Endothelial cell of umbilical vein (primary cell): Measurements from ENCODE around the gene GAL3ST2. TPM values are rescaled to one million over a fixed set of nuclear protein-coding genes. Genes with fewer than 3 reads are reported as not detected.

Experiments
- BruUV-seq: library from RNA; stranded (reverse); fragments of 400-500 nt; replicated peaks from 2 replicates; lab custom pipeline; 2021; lab: Mats Ljungman, UMichigan
- CTCF ChIA-PET: fragments of 300-600, 350-600 bp; sonication (Branson Sonifier 250); formaldehyde crosslinking; loops from one replicate; lab custom pipeline; 2021; ENCODE audit warnings: antibody characterized with exemption, inconsistent platforms; lab: Charles Lee
- POLR2A ChIA-PET: fragments of 300-600, 350-600 bp; sonication (Branson Sonifier 250); formaldehyde crosslinking; loops from one replicate; lab custom pipeline; 2021; ENCODE audit warnings: antibody characterized with exemption, inconsistent platforms; lab: Charles Lee
- DNase-seq: peaks from one replicate; pipeline ENCODE4 v3.0.0-alpha.2; 2011; ENCODE audit warnings: low read depth, low spot score
- FAIRE-seq: peaks from 2 replicates; lab custom pipeline; 2011; peaks lifted over from hg19 to GRCh38; lab: Jason Lieb, UNC
- H2AFZ ChIP-seq: 2 replicates; pipeline ENCODE4 v1.6.0; 2012; ENCODE audit warnings: low read depth, low read length, control low read depth, inconsistent platforms
- H3K27ac ChIP-seq: 2 replicates; pipeline ENCODE4 v1.5.1; 2011; ENCODE audit warnings: low read depth, mild to moderate bottlenecking, control low read depth, low read length, moderate library complexity; ENCODE audit not compliant: insufficient read depth
- H3K27me3 ChIP-seq, 2 experiments: 2 replicates each; pipeline versions ENCODE4 v1.6.0 to v1.6.1; 2011; ENCODE audit warnings: low read length in 2 of 2, mixed read lengths in 1 of 2; ENCODE audit not compliant: control insufficient read depth in 2 of 2, insufficient read depth in 2 of 2
- H3K36me3 ChIP-seq, 2 experiments: 2 replicates in 1 of 2; 3 replicates in 1 of 2; pipeline ENCODE4 v1.5.1; 2011; ENCODE audit warnings: low read length in 2 of 2, mild to moderate bottlenecking in 1 of 2, moderate library complexity in 1 of 2; ENCODE audit not compliant: control insufficient read depth in 2 of 2, insufficient read depth in 2 of 2; ENCODE audit errors: extremely low read depth in 1 of 2
- H3K4me1 ChIP-seq: 3 replicates; pipeline ENCODE4 v1.5.1; 2011; ENCODE audit warnings: mild to moderate bottlenecking, low read length; ENCODE audit not compliant: control insufficient read depth, insufficient read depth; ENCODE audit errors: extremely low read depth
- H3K4me2 ChIP-seq: 2 replicates; pipeline ENCODE4 v1.6.1; 2011; ENCODE audit warnings: low read length, control low read depth, mixed read lengths; ENCODE audit not compliant: insufficient read depth
- H3K4me3 ChIP-seq, 3 experiments: fragments of 200-600 bp in 1 of 3; sonication (generic), shearing (Covaris generic) in 1 of 3; replicated peaks in 1 of 3; 2 replicates each; pipeline ENCODE4 v1.5.1; 2011 to 2016; ENCODE audit warnings: control low read depth in 3 of 3, low read length in 3 of 3, mild to moderate bottlenecking in 2 of 3, inconsistent platforms in 1 of 3, low read depth in 1 of 3, moderate library complexity in 1 of 3; ENCODE audit not compliant: insufficient read depth in 1 of 3
- H3K79me2 ChIP-seq: 2 replicates; pipeline ENCODE4 v1.6.0; 2012; ENCODE audit warnings: low read length, inconsistent platforms; ENCODE audit not compliant: control insufficient read depth, insufficient read depth
- H3K9ac ChIP-seq: replicated peaks from 2 replicates; pipeline ENCODE3; 2011; ENCODE audit warnings: low read length, control low read depth; ENCODE audit not compliant: insufficient read depth; ENCODE audit errors: extremely low read depth
- H3K9me1 ChIP-seq: replicated peaks from 3 replicates; pipeline ENCODE4 v1.6.0; 2011; ENCODE audit warnings: mild to moderate bottlenecking, low read length; ENCODE audit not compliant: control insufficient read depth, insufficient read depth; ENCODE audit errors: extremely low read depth
- H3K9me3 ChIP-seq: replicated peaks from 2 replicates; pipeline ENCODE4 v1.5.1; 2012; ENCODE audit warnings: low read length, inconsistent platforms; ENCODE audit not compliant: control insufficient read depth, insufficient read depth
- H4K20me1 ChIP-seq: replicated peaks from 2 replicates; pipeline ENCODE3; 2011; ENCODE audit warnings: mild to moderate bottlenecking, low read length; ENCODE audit not compliant: control insufficient read depth, insufficient read depth; ENCODE audit errors: extremely low read depth
- CTCF ChIP-seq, 2 donors: IDR thresholded peaks; 1 replicate in 1 of 2; 2 replicates in 1 of 2; pipeline ENCODE4 v1.5.1; 2011; ENCODE audit warnings: low read length in 2 of 2, mild to moderate bottlenecking in 2 of 2, moderate library complexity in 2 of 2, control low read depth in 1 of 2, inconsistent platforms in 1 of 2, low read depth in 1 of 2; ENCODE audit not compliant: insufficient read depth in 1 of 2; ENCODE audit errors: extremely low read depth in 1 of 2
- EZH2 ChIP-seq: IDR thresholded peaks from 2 replicates; pipeline ENCODE4 v1.6.1; 2012; ENCODE audit warnings: borderline replicate concordance, low read depth, mild to moderate bottlenecking, moderate library complexity, low read length, inconsistent platforms; ENCODE audit not compliant: severe bottlenecking
- FOS ChIP-seq: IDR thresholded peaks from 2 replicates; pipeline ENCODE4 v1.6.1; 2011; ENCODE audit warnings: mild to moderate bottlenecking, low read length, moderate library complexity, borderline replicate concordance; ENCODE audit not compliant: insufficient read depth
- GATA2 ChIP-seq: IDR thresholded peaks from 2 replicates; pipeline ENCODE4 v1.7.0; 2011; ENCODE audit warnings: low read depth, mild to moderate bottlenecking, moderate library complexity, mixed read lengths, low read length; ENCODE audit not compliant: insufficient read length, insufficient read depth
- JUN ChIP-seq: IDR thresholded peaks from 2 replicates; pipeline ENCODE4 v1.6.1; 2011; ENCODE audit warnings: borderline replicate concordance, low read depth; ENCODE audit not compliant: insufficient read length, insufficient read depth
- MYC ChIP-seq: IDR thresholded peaks from one replicate; pipeline ENCODE4 v1.6.1; 2011; ENCODE audit warnings: mild to moderate bottlenecking, low read depth, low read length
- POLR2A ChIP-seq: IDR thresholded peaks from 2 replicates; pipeline ENCODE4 v1.6.1; 2012; ENCODE audit warnings: low read depth, mild to moderate bottlenecking, control low read depth, low read length
- POLR2AphosphoS5 ChIP-seq: IDR thresholded peaks from 2 replicates; pipeline ENCODE4 v1.6.1; 2012; ENCODE audit warnings: low read depth, mild to moderate bottlenecking, control low read depth, low read length, moderate library complexity; ENCODE audit not compliant: insufficient read depth
- dilution Hi-C: fragments of 300-500 bp; cut with MboI; formaldehyde crosslinking; loops from one replicate; pipeline ENCODE4 v1.15.0; 2019; ENCODE audit warnings: low sequenced_read_pairs; ENCODE audit not compliant: extremely low pct_ligation_motif_present
- intact Hi-C: fragments of 100-400 bp; cut with micrococcal nuclease; formaldehyde crosslinking; loops from one replicate; pipeline ENCODE4 v1.10.0; 2022
- polyA plus RNA-seq, 4 experiments: library from polyadenylated mRNA; depleted of rRNA in 3 of 4; stranded (reverse) in 3 of 4; unstranded in 1 of 4; fragments of >200 nt; gene quantifications; 2 replicates each; pipeline versions ENCODE4 v1.2.1 to v1.2.3, GENCODE V29; 2011 to 2012; ENCODE audit warnings: missing spikeins in 1 of 4
- total RNA-seq: library from RNA; stranded (reverse); gene quantifications from 2 replicates; pipeline ENCODE4 v1.2.3, GENCODE V29; 2021
- TF ChIP-seq, protein P1 (sequence below): IDR thresholded peaks from 2 replicates; pipeline ENCODE4 v1.6.1; 2011; ENCODE audit not compliant: insufficient read depth, insufficient read length

The GAL3ST2 gene
- total and polyA plus RNA-seq, 2 donors (not counting 3 experiments of a cell fraction or from before 2014, with no cell fraction given) = not detected

- Histone ChIP-seq H3K4me2 (no peak overlapping the region), H3K4me3 (no peak overlapping the region), H3K27me3 (no peaks in the 10 kb centered on the region), H3K4me1 (peaks cover 2% of the 10 kb centered on the region), H3K27ac (no peak overlapping the region), H4K20me1 (no peaks in the 10 kb centered on the region), H3K79me2 (no peaks in the 10 kb centered on the region), H3K9me1 (no peaks in the 10 kb centered on the region), H3K36me3 (peaks cover 2 to 21% of the 10 kb centered on the region in 2 experiments), H3K9me3 (no peaks in the 10 kb centered on the region), H2AFZ (no peak overlapping the region), H3K9ac (no peak overlapping the region)
- BruUV-seq = no TSS peak
- CTCF ChIA-PET = interaction anchor here (1.5 kb wide), 1 partner anchor 14 kb away, joined by 3 read pairs; no protein-coding TSS in a partner anchor
- no peak for DNase-seq
- no peak for FAIRE-seq
- dilution Hi-C loops (no loop called here), intact Hi-C loops (no loop called here)
- POLR2A ChIA-PET = no interaction called here
- no peak for TF ChIP-seq MYC
- TF ChIP-seq FOS = no peak
- TF ChIP-seq, protein P1, sequence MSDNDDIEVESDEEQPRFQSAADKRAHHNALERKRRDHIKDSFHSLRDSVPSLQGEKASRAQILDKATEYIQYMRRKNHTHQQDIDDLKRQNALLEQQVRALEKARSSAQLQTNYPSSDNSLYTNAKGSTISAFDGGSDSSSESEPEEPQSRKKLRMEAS = no peak
- TF ChIP-seq EZH2 = no peak
- no peak for TF ChIP-seq GATA2
- TF ChIP-seq POLR2A = no peak
Observed at GRCh38 chr2:241744028-241744754, 32.4 kb upstream of the GAL3ST2 start.

DNA sequence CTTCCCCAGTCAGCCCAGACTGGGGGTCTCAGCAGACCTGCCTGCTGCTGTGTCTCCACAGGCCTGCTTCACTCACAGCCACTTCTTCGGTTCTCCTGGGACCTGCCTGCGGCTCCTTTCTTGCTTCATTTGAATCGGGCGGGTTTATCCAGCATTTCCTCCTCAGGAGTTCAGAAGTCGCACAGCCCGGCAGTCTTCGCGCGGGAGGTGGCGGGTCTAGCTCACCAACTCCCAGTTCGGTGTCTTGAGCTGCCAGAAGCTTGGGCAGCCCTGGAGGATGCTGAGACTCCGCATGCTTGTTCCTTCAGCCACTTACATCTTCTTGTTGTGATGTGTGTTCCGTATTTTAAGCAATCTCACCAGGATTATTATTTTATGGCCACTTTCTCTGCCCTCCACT lies 31.3 kb upstream of the GAL3ST2 start:
- H4K20me1 ChIP-seq = no peaks in the 10 kb centered on the region
- TF ChIP-seq POLR2A = no peak
- TF ChIP-seq, protein P1 = no peak
- TF ChIP-seq EZH2 = no peak
- no peak for TF ChIP-seq GATA2
- TF ChIP-seq POLR2AphosphoS5 = no peak
- TF ChIP-seq JUN = no peak
- TF ChIP-seq FOS = no peak
- TF ChIP-seq CTCF (IDR thresholded peaks at IDR 0.05; ENCODE audit: extremely low read depth in 1 of 2, insufficient read depth in 1 of 2, low read depth in 1 of 2, low read length in 2 of 2) = no peak
- no peak for TF ChIP-seq MYC
- FAIRE-seq (no peak), DNase-seq (no peak)
- no peaks in the 10 kb centered on the region for H3K27me3 ChIP-seq
- no peaks in the 10 kb centered on the region for H3K9me3 ChIP-seq
- intact Hi-C loops = no loop called here
- H3K9me1 ChIP-seq = no peaks in the 10 kb centered on the region
- H3K36me3 ChIP-seq = peaks cover 2 to 21% of the 10 kb centered on the region in 2 experiments
- H2AFZ ChIP-seq = no peak overlapping the region
- ChIA-PET POLR2A (no interaction called here), CTCF (interaction anchor here (1.5 kb wide), 1 partner anchor 13 kb away, joined by 3 read pairs; no protein-coding TSS in a partner anchor)
- dilution Hi-C loops = no loop called here
- H3K4me2 ChIP-seq = no peak overlapping the region
- H3K9ac ChIP-seq = no peak overlapping the region
- no peak overlapping the region for H3K27ac ChIP-seq
- H3K79me2 ChIP-seq = no peaks in the 10 kb centered on the region
- no TSS peak for BruUV-seq
- peaks cover 2% of the 10 kb centered on the region for H3K4me1 ChIP-seq
- no peak overlapping the region for H3K4me3 ChIP-seq
